ENCODE data around the gene PTPN7. TPM values are rescaled to one million over a fixed set of nuclear protein-coding genes. Genes with fewer than 3 reads are reported as not detected.

PTPN7 gene
- total and polyA plus RNA-seq, 2 of the 13 experiments (the other 11 are each of a cell fraction or from before 2014, with no cell fraction given): not detected

DNA sequence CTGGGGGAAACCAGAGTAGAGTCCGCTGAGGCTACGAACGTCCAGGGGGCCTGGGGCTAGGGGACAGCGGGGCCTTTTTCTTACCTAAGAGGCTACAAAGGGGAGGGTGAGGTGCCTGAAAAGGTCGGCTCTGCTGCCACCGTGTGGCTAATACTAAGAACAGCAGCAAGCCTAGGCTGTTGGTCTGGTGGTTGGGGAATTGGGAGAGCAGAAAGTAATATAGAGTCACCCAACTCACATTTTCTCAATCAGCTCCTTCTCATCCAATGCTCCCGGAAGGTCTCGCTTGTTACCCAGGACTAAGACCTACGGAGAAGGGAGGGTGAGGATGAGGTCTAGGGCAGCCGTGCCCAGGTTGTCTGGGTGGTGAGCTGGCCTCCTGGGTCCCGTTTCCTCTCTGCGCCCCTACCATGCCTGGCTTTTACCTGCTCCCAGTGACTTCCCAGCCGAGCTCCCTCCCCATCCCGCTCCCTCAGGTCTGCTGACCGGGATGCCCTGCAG lies 25.1 kb downstream of the PTPN7 start:
- no peak overlapping the region for H2AFZ ChIP-seq (ENCODE audit: low read length)
- ChIA-PET CTCF (ENCODE audit: low intra/inter-chr PET ratio, low total read pairs) (interaction anchor here (0.8 to 2.3 kb wide), 4 partner anchors 13 to 135 kb away, joined by 4 to 8 read pairs (median 5); partner anchors contain the start of genes ELF3 and GPR37L1), POLR2A (interaction anchor here (1.8 kb wide), 1 partner anchor 125 kb away, joined by 5 read pairs; the partner anchor contains the start of gene ELF3)
- intact Hi-C loops (cut with micrococcal nuclease; ENCODE audit: unreplicated experiment) (loop anchor here (1.0 kb wide), 2 partner anchors 13 to 136 kb away; partner anchors contain the start of gene GPR37L1), in situ Hi-C loops (cut with HindIII; ENCODE audit: extremely low pct_ligation_motif_present, low pct_unique_long_range_greater_than_20kb) (no loop called here)
- 0 out of 2 replicates have a peak, but pooled peaks cover 6% of the 10 kb centered on the region for H3K4me1 ChIP-seq (ENCODE audit: insufficient read depth, low read length)
- H3K4me3 ChIP-seq (replicated peaks in 1 of 3; ENCODE audit: insufficient read depth in 1 of 3, low read depth in 2 of 3, low read length in 3 of 3): no peak overlapping the region
- no peak overlapping the region for H3K4me2 ChIP-seq (ENCODE audit: low read depth, low read length)
- TF ChIP-seq RAD21 (CRISPR knock-in tag; IDR thresholded peaks at IDR 0.05) (peak; percentile 58), CEBPB (IDR thresholded peaks at IDR 0.05; ENCODE audit: borderline replicate concordance, low read depth, low read length) (no peak), ZNF614 (CRISPR knock-in tag; IDR thresholded peaks at IDR 0.05; ENCODE audit: borderline replicate concordance) (no peak), ZNF703 (CRISPR knock-in tag; IDR thresholded peaks at IDR 0.05; ENCODE audit: borderline replicate concordance) (no peak), PCBP2 (optimal IDR thresholded peaks at IDR 0.05; ENCODE audit: low read depth, low read length, poor library complexity, severe bottlenecking) (no peak), ZNF44 (CRISPR knock-in tag; IDR thresholded peaks at IDR 0.05) (0 out of 2 replicates have a peak, but pooled peaks have one; percentile 30), ATRX (CRISPR knock-in tag; IDR thresholded peaks at IDR 0.05; ENCODE audit: borderline replicate concordance) (no peak), ZNF441 (CRISPR knock-in tag; IDR thresholded peaks at IDR 0.05; ENCODE audit: borderline replicate concordance) (no peak), ZNF235 (CRISPR knock-in tag; IDR thresholded peaks at IDR 0.05; ENCODE audit: borderline replicate concordance) (no peak), ZNF263 (CRISPR knock-in tag; IDR thresholded peaks at IDR 0.05) (no peak), FOXK1 (CRISPR knock-in tag; IDR thresholded peaks at IDR 0.05; ENCODE audit: borderline replicate concordance, low read depth) (no peak), SMC3 (IDR thresholded peaks at IDR 0.05; ENCODE audit: low read length) (peak; percentile 62; the same call in 1 of the 2 replicates), STAG1 (CRISPR knock-in tag; IDR thresholded peaks at IDR 0.05) (peak; percentile 85)
- TF ChIP-seq, protein P1, sequence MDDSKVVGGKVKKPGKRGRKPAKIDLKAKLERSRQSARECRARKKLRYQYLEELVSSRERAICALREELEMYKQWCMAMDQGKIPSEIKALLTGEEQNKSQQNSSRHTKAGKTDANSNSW (CRISPR knock-in tag; IDR thresholded peaks at IDR 0.05; ENCODE audit: borderline replicate concordance): no peak
- TF ChIP-seq, protein P2, sequence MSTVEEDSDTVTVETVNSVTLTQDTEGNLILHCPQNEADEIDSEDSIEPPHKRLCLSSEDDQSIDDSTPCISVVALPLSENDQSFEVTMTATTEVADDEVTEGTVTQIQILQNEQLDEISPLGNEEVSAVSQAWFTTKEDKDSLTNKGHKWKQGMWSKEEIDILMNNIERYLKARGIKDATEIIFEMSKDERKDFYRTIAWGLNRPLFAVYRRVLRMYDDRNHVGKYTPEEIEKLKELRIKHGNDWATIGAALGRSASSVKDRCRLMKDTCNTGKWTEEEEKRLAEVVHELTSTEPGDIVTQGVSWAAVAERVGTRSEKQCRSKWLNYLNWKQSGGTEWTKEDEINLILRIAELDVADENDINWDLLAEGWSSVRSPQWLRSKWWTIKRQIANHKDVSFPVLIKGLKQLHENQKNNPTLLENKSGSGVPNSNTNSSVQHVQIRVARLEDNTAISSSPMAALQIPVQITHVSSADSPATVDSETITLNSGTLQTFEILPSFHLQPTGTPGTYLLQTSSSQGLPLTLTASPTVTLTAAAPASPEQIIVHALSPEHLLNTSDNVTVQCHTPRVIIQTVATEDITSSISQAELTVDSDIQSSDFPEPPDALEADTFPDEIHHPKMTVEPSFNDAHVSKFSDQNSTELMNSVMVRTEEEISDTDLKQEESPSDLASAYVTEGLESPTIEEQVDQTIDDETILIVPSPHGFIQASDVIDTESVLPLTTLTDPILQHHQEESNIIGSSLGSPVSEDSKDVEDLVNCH (CRISPR knock-in tag; IDR thresholded peaks at IDR 0.05): no peak
- TF ChIP-seq, protein P3, sequence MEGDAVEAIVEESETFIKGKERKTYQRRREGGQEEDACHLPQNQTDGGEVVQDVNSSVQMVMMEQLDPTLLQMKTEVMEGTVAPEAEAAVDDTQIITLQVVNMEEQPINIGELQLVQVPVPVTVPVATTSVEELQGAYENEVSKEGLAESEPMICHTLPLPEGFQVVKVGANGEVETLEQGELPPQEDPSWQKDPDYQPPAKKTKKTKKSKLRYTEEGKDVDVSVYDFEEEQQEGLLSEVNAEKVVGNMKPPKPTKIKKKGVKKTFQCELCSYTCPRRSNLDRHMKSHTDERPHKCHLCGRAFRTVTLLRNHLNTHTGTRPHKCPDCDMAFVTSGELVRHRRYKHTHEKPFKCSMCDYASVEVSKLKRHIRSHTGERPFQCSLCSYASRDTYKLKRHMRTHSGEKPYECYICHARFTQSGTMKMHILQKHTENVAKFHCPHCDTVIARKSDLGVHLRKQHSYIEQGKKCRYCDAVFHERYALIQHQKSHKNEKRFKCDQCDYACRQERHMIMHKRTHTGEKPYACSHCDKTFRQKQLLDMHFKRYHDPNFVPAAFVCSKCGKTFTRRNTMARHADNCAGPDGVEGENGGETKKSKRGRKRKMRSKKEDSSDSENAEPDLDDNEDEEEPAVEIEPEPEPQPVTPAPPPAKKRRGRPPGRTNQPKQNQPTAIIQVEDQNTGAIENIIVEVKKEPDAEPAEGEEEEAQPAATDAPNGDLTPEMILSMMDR (CRISPR knock-in tag; IDR thresholded peaks at IDR 0.05): peak; percentile 86
- DNase-seq (ENCODE audit: low spot score) (peak; percentile 52), FAIRE-seq (peak; percentile 90), ATAC-seq (peak; percentile 92)
- no TSS peak for BruUV-seq (replicated peaks)
- H4K20me1 ChIP-seq (ENCODE audit: insufficient read depth, low read length): 0 out of 2 replicates have a peak, but pooled peaks cover 5% of the 10 kb centered on the region
- H3K9ac ChIP-seq (ENCODE audit: insufficient read depth, low read depth, low read length): no peak overlapping the region
- no peaks in the 10 kb centered on the region for H3K9me3 ChIP-seq (ENCODE audit: low read length)
- H3K27ac ChIP-seq (ENCODE audit: extremely low read length, insufficient read depth, low read length): no peak overlapping the region
- no peaks in the 10 kb centered on the region for H3K27me3 ChIP-seq (ENCODE audit: control insufficient read depth in 1 of 2, insufficient read depth in 2 of 2, low read length in 2 of 2)
- whole genome bisulfite sequencing (ENCODE audit: low lambda C conversion rate): 26% methylated on average over 11 of the region's 15 CpGs
- peaks cover 0 to 2% of the 10 kb centered on the region in 2 experiments; a peak in 1 of 5 replicates for H3K36me3 ChIP-seq (replicated peaks in 1 of 2; ENCODE audit: control insufficient read depth in 1 of 2, insufficient read depth in 2 of 2, low read length in 2 of 2)
- H3K79me2 ChIP-seq (ENCODE audit: insufficient read depth, low read length): no peaks in the 10 kb centered on the region
